ENCODE data around the gene IDUA. TPM values are rescaled to one million over a fixed set of nuclear protein-coding genes. Genes with fewer than 3 reads are reported as not detected.

The IDUA gene
- total RNA-seq, 1 donor from 2014 or later, result 18.0 TPM

- DNase-seq (ENCODE audit: low read depth, low spot score), result no peak
- Mint-ChIP-seq H3K36me3 (ENCODE audit: low read depth) (no peaks in the 10 kb centered on the region), H3K4me1 (peaks cover 22% of the 10 kb centered on the region), H3K4me3 (peak overlapping the region; percentile 82), H3K9me3 (no peaks in the 10 kb centered on the region), H3K27me3 (ENCODE audit: low read depth) (no peaks in the 10 kb centered on the region), H3K27ac (ENCODE audit: unreplicated experiment) (no peak overlapping the region)
- no peak for TF ChIP-seq CTCF (conservative IDR thresholded peaks at IDR 0.05)
Observed at GRCh38 chr4:987624-988513, 1.0 kb downstream of the IDUA start.

GRCh38 chr4:988726-989721 lies 2.2 kb downstream of the IDUA start:
- Mint-ChIP-seq H3K27me3 (ENCODE audit: low read depth) (no peaks in the 10 kb centered on the region), H3K4me1 (peaks cover 22% of the 10 kb centered on the region), H3K27ac (ENCODE audit: unreplicated experiment) (no peak overlapping the region), H3K36me3 (ENCODE audit: low read depth) (no peaks in the 10 kb centered on the region), H3K9me3 (no peaks in the 10 kb centered on the region), H3K4me3 (no peak overlapping the region)
- DNase-seq (ENCODE audit: low read depth, low spot score), result no peak
- no peak for TF ChIP-seq CTCF (conservative IDR thresholded peaks at IDR 0.05)

GRCh38 chr4:989722-990471 lies 3.1 kb downstream of the IDUA start:
- no peak overlapping the region for H3K4me3 Mint-ChIP-seq
- no peak for TF ChIP-seq CTCF (conservative IDR thresholded peaks at IDR 0.05)
- H3K27ac Mint-ChIP-seq (ENCODE audit: unreplicated experiment), result no peak overlapping the region
- H3K9me3 Mint-ChIP-seq, result no peaks in the 10 kb centered on the region
- H3K4me1 Mint-ChIP-seq, result peaks cover 20% of the 10 kb centered on the region
- no peaks in the 10 kb centered on the region for H3K36me3 Mint-ChIP-seq (ENCODE audit: low read depth)
- H3K27me3 Mint-ChIP-seq (ENCODE audit: low read depth), result no peaks in the 10 kb centered on the region
- DNase-seq (ENCODE audit: low read depth, low spot score), result no peak

GRCh38 chr4:990746-991367 lies 4.0 kb downstream of the IDUA start:
- DNase-seq (ENCODE audit: low read depth, low spot score), result no peak
- Mint-ChIP-seq H3K27ac (ENCODE audit: unreplicated experiment) (no peak overlapping the region), H3K4me1 (peaks cover 11% of the 10 kb centered on the region), H3K4me3 (no peak overlapping the region), H3K36me3 (ENCODE audit: low read depth) (no peaks in the 10 kb centered on the region), H3K9me3 (no peaks in the 10 kb centered on the region), H3K27me3 (ENCODE audit: low read depth) (peaks cover 4% of the 10 kb centered on the region)
- no peak for TF ChIP-seq CTCF (conservative IDR thresholded peaks at IDR 0.05)

Measured in neural crest cell (in vitro differentiated cells).